Measurements from ENCODE around the gene PTPRD.

The PTPRD gene

DNA sequence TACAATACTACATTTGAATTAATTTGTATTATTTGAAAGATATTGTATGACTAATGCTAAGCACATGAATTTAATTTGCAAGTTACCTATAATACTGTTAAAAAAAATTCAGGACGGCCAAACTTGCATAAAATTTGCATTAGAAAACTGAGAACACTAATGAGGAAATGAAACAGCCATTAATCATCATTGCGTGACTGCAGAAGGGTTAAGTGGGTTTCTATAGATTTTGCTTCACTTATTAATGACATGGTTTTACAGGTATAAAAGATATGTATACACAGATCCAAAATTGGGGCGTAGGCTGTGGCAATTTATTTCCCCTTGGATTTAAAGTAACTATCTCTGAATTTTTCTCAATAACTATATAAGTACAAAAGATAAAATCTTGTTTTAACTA, 882.6 kb downstream of the PTPRD start:
- DNase-seq, result no peak

DNA sequence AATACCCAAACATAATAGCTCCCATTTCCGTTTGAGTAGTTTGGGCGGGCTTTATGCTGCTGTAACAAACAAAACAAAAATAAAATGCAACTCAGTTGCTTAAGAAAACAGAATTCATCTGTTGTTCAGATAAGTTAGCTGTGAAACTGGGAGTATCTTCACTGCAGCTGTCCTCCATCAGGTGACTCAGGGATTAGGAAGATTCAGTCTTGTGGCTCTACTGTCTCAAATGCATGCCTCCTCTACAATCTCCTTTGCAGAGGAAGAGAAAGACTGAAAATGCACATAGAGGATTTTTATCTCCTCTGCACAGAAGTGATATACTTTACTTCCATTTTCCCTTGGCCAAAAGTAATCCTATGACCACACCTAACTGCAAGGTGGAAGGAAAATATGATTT, 883.7 kb downstream of the PTPRD start:
- no peak for DNase-seq

GRCh38 chr9:9719373-9720112, 893.3 kb downstream of the PTPRD start:
- no peak for DNase-seq

- DNase-seq, result no peak
These were observed 894.1 kb downstream of the PTPRD start for GRCh38 chr9:9718691-9719090.

DNA sequence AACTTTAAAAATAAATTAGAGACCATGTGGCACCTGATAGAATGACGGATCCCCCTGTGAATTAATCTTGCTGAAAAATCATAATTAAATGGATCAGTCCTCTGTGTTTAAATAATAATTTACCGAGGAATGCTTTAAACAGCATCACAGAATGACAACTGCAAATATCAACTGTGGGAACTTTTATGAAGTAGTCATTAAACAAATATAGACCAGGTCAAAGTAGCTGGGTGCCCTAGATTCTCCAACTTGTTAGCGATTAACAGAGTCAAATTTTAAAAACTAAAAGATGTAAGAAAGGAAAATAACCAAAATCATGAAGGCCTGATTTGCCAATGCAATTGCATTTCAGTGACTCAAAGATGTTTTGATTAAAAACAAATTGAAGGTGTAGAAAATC, 933.4 kb downstream of the PTPRD start:
- DNase-seq, result no peak

GRCh38 chr9:9674461-9674860, 938.3 kb downstream of the PTPRD start:
- DNase-seq, result no peak

DNA sequence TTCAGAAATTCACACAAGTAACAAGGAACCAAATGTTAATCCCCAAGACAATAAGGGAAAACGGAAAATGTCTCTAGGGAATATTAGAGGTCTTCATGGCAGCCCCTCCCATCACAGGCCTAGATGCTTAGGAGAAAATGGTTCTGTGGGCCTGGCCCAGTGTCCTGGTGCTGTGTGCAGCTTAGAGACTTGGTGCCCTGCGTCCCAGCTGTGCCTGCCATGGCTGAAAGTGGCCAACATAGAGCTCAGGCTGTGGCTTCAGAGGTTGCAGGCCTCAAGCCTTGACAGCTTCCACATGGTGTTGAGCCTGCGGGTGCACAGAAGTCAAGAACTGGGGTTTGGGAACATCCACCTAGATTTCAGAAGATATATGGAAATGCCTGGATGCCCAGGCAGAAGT, 942.3 kb downstream of the PTPRD start:
- DNase-seq, result no peak

DNA sequence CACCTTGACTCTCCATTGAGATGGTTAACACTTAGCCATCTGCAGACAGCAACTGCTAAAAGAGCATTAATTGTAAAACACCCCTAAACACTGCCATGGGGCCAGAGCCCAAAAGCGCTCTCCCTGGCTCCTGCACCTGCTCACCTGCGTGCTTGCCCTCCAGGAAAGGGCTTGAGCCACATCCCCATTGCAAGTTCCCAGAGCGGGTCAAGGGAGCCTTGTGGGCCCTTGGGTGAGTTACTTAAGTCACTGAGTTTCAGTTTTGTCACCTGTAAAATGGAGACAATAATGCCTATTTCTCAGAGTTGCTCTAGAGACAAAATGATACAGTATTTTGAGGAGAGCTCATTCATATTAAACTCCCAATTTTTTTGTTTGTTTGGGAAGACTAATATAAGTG, 967.8 kb downstream of the PTPRD start:
- DNase-seq, result no peak

DNA sequence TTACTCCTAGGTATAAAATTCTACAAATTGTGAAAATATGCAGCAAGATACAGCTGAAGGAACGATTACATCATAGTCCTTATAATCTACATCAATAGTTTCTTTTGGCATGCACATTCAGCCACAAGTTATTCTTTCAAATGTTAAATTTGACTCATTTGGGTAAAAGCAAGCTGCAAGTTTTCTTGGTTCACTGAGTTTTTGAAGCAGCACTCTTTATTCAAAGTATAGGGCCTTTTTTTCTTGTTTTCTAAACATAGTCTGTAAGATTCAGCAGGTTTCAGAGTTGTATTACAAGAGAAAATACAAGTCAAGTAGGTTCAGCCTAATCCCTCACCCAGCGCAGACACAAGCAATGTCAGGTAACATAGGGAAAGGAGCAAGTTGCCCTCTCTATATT, 981.5 kb downstream of the PTPRD start:
- no peak for DNase-seq

DNA sequence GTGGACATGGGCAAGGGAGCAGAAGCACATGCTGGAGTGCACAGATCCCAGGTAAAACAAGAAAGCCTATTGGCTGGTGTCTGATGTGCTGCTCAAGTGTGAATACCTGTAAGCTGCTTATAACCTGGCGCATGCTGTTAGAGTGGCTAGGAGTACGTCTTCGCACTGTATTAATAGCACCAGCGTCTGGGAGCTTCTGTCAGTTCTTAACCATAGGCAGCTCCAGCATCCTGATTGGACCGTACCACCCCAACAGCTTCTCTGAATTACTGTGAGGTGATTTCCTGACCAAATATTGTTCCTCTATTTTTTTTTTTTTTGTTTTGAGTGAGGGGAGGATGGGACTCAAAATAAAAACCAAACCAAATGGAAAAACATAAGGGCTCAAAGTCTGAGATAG, 987.6 kb downstream of the PTPRD start:
- DNase-seq, result no peak

- no peak for DNase-seq
These were observed 989.3 kb downstream of the PTPRD start for GRCh38 chr9:9623506-9623905.

DNA sequence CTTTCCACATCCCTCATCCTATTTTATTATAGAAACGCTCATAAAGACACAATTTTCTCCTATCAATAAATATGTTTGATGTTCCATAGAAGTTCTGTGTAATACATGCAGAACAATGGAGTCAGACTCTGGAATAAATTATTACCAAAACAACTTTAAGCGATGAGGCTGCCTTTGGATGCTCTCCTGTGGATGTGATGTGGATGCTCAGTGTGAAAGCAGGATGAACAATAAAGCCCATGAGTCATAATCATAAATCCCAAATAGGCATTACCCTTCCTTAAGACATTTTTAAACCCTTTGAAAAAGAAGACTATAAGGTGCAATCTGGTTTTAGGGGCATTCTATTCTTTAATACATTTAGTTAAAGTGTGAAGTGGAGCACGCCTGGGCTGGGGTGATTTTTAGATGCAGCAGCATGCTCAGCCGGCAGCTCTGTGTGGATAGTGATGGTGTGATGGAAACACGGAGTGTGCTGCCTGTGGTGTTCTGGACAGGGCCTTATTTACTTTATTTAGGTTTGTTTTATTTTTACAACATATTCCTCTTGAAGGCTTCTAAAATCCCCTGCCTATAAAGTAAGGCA, 991.4 kb downstream of the PTPRD start:
- DNase-seq, result no peak

DNA sequence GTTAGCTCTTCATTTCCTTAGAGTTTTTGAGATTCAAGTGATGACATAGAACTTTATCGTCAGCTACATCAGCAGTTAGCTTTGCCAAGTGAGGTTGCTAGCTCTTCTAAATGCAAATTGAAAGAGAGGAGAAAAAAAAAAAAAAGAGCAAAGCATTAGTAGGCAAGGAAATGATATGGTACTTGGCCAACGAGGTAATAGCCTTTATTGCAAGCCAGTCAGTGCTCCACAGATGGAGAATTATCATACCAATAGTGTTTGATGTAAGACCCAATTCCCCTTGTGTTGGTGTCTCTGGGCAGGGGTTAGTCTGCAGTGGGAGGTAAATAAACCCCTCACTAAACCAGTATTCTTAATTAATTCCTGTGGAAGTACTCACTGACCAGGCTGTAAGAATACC, 992.1 kb downstream of the PTPRD start:
- no peak for DNase-seq

- DNase-seq, result no peak
These were observed 997.7 kb downstream of the PTPRD start for GRCh38 chr9:9615086-9615485.

GRCh38 chr9:9614607-9615006, 998.2 kb downstream of the PTPRD start:
- DNase-seq, result no peak

DNA sequence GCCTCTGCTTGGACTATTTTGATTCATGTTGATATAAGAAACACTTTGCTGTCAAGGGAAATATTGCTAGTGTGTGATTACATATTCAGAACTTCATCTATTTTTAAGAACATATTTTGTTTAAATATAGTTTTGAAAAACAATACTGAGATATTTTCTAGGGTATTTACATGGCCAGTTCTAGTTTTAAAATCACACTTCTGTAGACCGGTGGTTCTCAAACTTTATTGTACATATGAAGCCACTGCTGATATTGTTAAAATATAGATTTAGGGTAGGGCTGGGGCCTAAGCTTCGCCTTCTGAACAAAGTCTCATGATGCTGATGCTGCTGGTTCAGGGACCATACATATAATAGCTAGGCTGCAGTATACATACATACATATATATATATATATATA, 1000.0 kb downstream of the PTPRD start:
- no peak for DNase-seq

DNA sequence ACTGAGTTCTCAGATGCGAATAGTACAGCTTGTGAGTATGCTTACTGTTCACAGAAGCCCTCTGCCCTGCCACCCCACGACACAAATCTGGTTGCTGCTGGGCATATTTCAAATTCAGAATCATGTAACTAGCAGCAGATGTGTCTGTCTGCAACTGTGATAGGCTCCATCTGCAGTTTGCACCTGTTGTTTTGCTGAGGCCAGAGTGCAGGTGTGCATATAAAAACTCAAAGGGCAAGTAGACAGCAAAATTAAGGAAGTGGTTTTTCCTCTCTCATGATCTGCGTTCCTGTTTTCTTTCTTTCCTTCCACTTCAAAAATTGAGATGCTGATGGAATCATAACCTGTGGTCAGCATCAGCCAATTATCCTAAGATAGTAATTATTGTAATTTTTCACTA, 1000.5 kb downstream of the PTPRD start:
- DNase-seq, result no peak

DNA sequence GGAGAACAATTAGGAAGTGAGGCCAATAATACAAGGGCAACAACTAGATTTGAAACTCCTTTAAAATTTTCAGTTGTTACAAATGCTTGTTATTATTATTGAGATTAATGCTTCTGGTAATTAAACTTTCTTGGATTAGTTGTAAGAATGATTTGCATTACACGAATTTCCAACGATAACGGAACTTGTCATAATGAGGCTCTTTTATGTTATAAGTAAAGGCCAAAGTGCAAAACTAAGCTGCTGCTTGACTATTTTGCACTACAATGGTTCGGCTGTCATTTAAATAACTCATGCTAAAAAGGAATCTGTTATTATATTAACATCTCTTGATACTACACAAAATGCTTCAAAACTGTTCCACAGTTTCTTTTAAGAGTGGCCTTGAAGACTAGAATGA, 1007.1 kb downstream of the PTPRD start:
- DNase-seq, result no peak

DNA sequence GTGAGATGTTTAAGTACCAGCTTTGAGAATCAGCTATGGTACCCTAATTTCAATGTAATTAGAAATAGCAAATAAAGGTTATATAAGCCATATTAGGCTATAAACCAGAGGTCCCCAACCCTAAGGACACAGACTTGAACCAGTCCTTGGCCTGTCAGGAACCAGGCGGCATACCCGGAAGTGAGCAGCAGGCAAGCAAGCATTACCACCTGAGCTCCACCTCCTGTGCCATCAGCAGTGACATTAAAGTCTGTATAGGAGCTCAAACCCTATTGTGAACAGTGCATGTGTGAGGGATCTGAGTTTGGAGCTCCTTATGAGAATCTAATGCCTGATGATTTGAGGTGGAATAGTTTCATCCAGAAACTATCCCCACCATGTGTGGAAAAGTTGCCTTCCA, 1009.5 kb downstream of the PTPRD start:
- DNase-seq, result no peak

DNA sequence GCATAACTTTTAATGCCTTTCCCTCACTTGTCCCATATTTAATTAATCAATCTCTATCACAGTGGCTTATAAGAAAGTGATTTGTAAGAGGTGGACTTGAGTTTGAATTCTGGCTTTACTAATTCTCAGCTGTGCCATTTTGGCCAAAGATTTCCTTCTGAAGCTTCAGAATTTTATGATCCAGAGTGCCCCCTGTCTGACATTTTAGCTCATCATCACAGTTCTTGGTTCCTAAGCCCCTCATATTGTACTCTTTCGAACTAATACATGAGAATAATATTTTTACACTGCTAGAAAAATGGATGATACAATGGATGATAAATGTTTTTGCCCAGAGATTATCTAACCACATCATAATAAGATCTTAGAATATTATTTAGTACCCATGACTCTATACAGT, 1014.1 kb downstream of the PTPRD start:
- no peak for DNase-seq

DNA sequence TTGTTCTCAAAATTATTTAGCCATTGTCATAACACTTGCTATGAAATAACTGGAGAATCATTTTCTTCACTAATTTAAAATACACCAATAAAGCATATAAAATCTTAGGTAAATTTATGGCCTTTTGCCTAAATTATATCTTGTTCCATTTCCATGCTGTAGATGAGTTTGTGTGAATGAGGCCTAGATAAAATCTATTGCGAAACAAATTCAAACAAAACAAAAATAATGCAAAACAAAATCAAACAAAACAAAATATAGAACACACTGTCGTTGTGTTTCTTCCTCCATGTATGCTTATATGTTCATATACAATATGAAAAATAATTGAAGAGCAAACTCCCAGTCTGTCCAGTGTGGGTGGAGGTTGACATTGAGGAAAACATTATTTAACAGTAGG, 1020.7 kb downstream of the PTPRD start:
- DNase-seq, result no peak

DNA sequence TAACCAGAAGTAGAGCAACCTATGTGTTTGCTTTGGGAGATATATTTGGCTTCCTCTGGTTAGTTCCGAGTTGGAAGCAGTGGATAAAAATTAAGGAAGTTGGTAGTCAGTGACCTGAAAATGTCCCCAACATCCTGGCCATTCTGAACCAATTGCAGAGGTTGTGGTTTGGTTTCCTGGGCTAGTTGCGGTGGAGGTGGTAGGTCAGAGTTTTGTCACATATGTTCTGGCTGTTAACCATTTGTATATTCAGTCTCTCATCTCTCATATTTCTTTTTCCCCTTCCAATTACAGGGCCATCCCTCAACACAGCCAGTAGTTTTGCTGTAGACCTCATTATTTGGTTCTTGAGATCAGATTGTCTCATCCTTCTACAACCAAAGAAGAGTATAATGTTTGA, 1026.9 kb downstream of the PTPRD start:
- no peak for DNase-seq

DNA sequence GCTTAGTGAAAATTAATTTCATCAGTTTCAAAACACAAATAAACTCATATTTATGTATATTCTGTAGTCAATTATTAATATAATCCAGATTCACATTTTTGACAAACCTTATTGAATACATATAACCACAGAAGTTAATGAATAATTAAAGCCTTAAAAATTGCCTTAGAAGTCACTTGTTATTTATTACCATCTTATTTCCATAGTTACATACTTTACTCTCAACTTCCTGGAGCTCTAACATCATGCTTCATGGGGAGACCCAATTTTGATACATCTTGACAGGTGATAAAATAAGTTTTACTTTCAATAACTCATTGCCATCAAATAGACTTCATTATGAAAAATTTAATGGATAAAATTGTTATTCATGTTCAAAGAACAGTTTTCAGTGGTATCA, 1038.7 kb downstream of the PTPRD start:
- DNase-seq, result no peak

- DNase-seq, result no peak
These were observed 1047.1 kb downstream of the PTPRD start for GRCh38 chr9:9565700-9566099.

- DNase-seq, result no peak
These were observed 1049.0 kb downstream of the PTPRD start for GRCh38 chr9:9563817-9564216.

All from activated T-cell treated with anti-CD3 and anti-CD28 coated beads for 4 hours (primary cell).